Kidney tubule cell (primary cell): ENCODE data around the gene ASCL2.

ENCODE experiments used
- DNase-seq: peaks from one replicate; pipeline ENCODE4 v3.0.0-alpha.2; 2018; ENCODE audit warnings: low spot score

Gene ASCL2

DNA sequence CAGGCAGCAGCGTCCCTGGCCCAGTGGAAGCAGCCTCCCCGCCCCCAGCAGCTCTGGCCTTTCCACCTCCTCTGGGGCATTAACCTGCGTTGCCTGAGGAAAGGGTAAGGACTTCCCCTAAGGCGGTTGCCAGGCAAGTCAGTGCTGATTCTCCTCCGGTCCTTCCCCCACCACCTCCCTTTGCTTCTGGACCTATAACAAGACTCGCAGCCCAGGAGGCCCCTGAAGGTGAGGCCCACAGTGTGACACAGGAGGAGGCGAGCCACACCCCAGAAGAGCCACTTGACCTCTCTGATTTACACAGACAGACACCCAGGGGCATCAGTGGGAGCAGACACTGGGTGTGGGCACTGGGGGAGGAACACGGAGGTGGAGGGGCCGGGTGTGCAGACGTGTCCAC, 35.4 kb downstream of the ASCL2 start:
- DNase-seq, result no peak

DNA sequence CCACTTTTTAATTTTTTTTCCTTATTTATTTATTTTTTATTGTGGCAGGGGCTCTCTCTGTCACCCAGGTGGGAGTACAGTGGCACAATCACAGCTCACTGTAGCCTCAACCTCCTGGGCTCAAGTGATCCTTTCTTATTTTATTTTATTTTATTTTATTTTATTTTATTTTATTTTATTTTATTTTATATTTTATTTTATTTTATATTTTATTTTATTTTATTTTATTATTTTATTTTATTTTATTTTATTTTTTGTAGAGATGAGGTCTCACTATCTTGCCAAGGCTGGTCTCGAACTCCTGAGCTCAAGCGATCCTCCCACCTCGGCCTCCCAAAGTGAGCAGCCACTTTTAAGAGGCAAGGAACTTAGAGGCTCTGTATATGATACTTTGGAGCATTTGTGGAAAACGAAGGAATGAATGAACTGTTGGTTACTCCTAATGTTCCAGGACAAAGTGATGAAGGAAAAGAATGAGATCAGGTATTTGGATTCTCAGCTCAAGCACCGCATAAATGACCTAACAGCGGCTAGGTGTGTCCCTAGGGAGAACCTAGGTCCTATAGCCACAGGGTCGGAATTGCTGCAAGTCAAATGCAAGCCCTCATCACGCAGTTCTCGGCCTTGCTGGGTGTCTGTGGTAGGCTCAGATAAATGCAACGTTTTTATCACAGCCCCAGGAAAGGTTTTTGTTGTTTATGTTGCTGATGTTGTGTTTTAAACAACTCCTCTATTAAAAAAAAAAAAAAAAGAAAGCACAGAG, 36.5 kb downstream of the ASCL2 start:
- DNase-seq, result no peak

DNA sequence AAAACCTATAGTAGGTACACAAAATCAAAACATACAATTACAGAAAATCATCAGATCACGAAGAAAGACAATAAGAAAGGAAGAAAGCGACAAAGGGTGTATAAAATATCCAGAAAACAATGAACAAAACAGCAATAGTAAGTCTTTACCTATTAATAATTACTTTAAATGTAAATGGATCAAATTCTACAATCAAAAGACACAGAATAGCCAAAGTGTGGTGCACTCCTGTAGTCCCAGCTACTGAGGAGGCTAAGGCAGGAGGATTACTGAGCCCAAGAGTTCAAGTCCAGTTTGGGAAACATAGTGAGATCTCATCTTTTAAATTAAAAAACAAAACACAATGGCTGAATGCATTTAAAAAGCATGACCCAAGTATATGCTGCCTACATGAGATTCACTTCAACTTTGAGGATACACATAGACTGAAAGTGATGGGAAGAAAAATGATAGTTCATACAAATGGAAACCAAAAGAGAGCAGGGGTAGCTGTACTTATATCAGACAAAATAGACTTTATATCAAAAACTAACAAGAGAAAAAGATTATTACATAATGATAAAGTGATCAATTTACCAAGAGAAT, 40.6 kb downstream of the ASCL2 start:
- no peak for DNase-seq

GRCh38 chr11:2224254-2224653, 46.1 kb downstream of the ASCL2 start:
- no peak for DNase-seq

DNA sequence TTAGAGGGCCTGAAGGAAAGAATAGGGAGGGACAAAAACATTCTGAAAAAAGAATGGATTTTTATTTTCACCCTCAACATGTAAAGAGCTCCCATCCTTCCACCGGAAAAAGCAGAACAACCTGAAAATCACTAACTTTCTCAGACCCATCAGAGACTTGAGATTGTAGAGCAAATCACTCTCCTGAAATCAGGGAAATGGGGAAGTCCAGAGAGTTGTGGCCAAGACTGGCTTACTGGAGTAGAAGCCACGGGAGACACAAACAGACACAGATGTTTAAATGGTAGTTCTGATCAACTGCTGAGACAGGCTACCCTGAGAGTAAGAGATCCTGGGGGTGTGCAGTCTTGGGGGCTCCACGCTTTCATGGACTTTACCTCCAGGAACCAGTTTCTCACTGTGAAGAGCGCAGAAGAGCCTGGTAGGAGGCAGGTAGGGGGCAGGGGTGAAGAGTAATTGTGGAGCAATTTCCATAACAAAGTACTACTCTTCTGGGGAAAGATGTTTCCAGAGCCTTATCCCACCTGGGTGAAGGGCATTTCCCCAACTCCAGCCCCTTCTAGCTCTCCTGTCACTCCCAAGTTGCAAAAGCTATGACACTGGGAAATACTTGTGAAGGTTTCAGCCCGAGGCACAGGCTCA, 47.1 kb downstream of the ASCL2 start:
- DNase-seq, result no peak

- DNase-seq, result no peak
These were observed 47.9 kb downstream of the ASCL2 start for GRCh38 chr11:2222451-2222850.

DNA sequence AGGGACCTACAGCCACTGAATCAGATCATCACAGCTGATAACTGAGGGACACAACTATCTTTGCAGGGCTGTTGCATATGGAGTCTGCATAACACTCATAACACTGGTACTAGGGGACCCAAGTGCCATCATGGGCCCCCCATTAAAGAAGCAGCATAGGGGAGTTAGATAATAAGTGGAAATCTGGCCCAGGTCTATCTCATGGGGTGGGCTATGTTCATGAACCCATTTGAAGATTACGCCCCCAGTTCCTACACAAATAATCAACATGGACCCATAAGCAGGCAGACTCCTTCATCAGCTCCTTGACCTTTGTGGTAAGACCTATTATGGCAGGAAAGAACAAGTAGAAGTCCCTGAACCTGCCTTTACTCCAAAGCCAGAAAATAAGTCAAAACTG, 48.8 kb downstream of the ASCL2 start:
- no peak for DNase-seq

- DNase-seq, result no peak
These were observed 49.4 kb downstream of the ASCL2 start for GRCh38 chr11:2221024-2221423.

DNA sequence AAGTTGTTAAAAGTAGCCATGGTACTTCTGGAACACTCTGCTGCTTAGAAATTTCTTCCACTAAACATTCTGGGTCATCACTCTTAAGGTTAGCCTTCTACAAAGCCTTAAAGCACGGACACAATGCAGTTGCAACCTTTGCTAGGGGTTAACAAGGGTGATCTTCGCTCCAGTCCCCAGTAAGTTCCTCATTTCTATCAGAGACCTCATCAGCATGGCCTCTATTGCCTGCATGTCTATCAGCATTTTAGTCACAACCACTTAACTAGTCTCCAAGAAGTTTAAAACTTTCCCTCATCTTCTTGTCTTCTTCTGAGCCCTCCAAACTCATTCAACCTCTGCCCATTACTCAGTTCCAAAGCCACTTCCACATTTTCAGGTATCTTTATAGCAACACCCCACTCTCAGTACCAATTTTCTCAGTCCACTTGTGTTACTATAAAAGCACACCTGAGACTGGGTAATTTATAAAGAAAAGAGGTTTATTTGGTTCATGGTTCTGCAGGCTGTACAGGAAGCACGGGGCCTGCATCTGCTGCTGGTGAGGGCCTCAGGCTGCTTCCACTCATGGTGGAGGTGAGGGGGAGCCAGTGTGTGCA, 50.1 kb downstream of the ASCL2 start:
- no peak for DNase-seq

GRCh38 chr11:2219318-2220017, 50.9 kb downstream of the ASCL2 start:
- no peak for DNase-seq
